HCT116 (cell line): Measurements from ENCODE around the gene RAB3GAP2. TPM values are rescaled to one million over a fixed set of nuclear protein-coding genes. Genes with fewer than 3 reads are reported as not detected.
"Not testable (repeated sequence)": the region's sequence is repeated elsewhere in the genome, so short reads cannot be mapped to it uniquely, and the experiment has no call there.

Experiments used
- ATAC-seq: fragments of 200-7000 bp; cut with Tn5 transposase; 2 replicates; pipeline ENCODE4 v1.9.1; 2020; ENCODE audit warnings: mild to moderate bottlenecking, moderate library complexity
- BruUV-seq: library from RNA; stranded (reverse); fragments of 400-500 nt; replicated peaks from 2 replicates; lab custom pipeline; 2021; lab: Mats Ljungman, UMichigan
- CTCF ChIA-PET: fragments of 300-600 bp; sonication (Branson Sonifier 250); formaldehyde crosslinking; loops from one replicate; lab custom pipeline; 2021; ENCODE audit warnings: antibody characterized with exemption; lab: Charles Lee
- POLR2A ChIA-PET: fragments of 300-600, 350-600 bp; sonication (Branson Sonifier 250); formaldehyde crosslinking; loops from one replicate; lab custom pipeline; 2021; ENCODE audit warnings: antibody characterized with exemption; lab: Charles Lee
- RAD21 ChIA-PET, 2 experiments: fragments of 300-600 bp; sonication (Branson Sonifier 250); formaldehyde crosslinking; loops; one replicate each; lab custom pipeline; 2023; ENCODE audit warnings: low total read pairs in 2 of 2; ENCODE audit not compliant: uncharacterized antibody in 2 of 2, unreplicated experiment in 2 of 2, low non-redundant PET in 1 of 2; lab: Charles Lee
- DNase-seq: peaks from one replicate; pipeline ENCODE4 v3.0.0-alpha.2; 2010; ENCODE audit warnings: low read depth, low spot score
- H2AFZ ChIP-seq: fragments of 200-600 bp; shearing (Covaris generic), sonication (generic); 2 replicates; pipeline ENCODE4 v1.6.1; 2017; ENCODE audit warnings: low read depth, mixed run types, mixed read lengths, antibody characterized with exemption, low read length; ENCODE audit not compliant: poor library complexity, severe bottlenecking
- H3K27ac ChIP-seq: 2 replicates; pipeline ENCODE4 v1.5.1; 2012; ENCODE audit warnings: low read depth, low read length
- H3K27me3 ChIP-seq: fragments of 200-600 bp; sonication (generic); 2 replicates; pipeline ENCODE4 v1.6.1; 2016; ENCODE audit warnings: mixed run types, low read length, mixed read lengths; ENCODE audit not compliant: insufficient read depth
- H3K36me3 ChIP-seq, 2 experiments: fragments of 200-500 bp in 1 of 2; fragments of 200-600 bp in 1 of 2; sonication (Bioruptor generic) in 1 of 2; sonication (generic) in 1 of 2; 2 replicates each; pipeline versions ENCODE4 v1.5.1 to v1.6.1; 2014 to 2016; ENCODE audit warnings: low read length in 2 of 2, inconsistent platforms in 1 of 2, mixed read lengths in 1 of 2, mixed run types in 1 of 2; ENCODE audit not compliant: insufficient read depth in 2 of 2, control insufficient read depth in 1 of 2
- H3K4me1 ChIP-seq, 2 experiments: fragments of 200-600 bp in 1 of 2; sonication (generic) in 1 of 2; 2 replicates each; pipeline versions ENCODE4 v1.5.1 to v1.6.1; 2012 to 2017; ENCODE audit warnings: low read length in 2 of 2, inconsistent platforms in 1 of 2, mild to moderate bottlenecking in 1 of 2, mixed read lengths in 1 of 2, mixed run types in 1 of 2, moderate library complexity in 1 of 2; ENCODE audit not compliant: insufficient read depth in 2 of 2, control insufficient read depth in 1 of 2
- H3K4me2 ChIP-seq: fragments of 200-600 bp; sonication (generic); 2 replicates; pipeline ENCODE4 v1.6.1; 2017; ENCODE audit warnings: mixed run types, low read length, mixed read lengths
- H3K4me3 ChIP-seq, 2 experiments: fragments of 200-600 bp in 1 of 2; sonication (generic) in 1 of 2; replicated peaks in 1 of 2; 2 replicates each; pipeline ENCODE4 v1.5.1; 2011 to 2016; ENCODE audit warnings: low read length in 2 of 2, control low read depth in 1 of 2, low read depth in 1 of 2, mild to moderate bottlenecking in 1 of 2, mixed read lengths in 1 of 2, mixed run types in 1 of 2
- H3K79me2 ChIP-seq: fragments of 200-600 bp; sonication (generic); 2 replicates; pipeline ENCODE4 v1.6.1; 2017; ENCODE audit warnings: mild to moderate bottlenecking, mixed run types, low read length, moderate library complexity, mixed read lengths; ENCODE audit not compliant: insufficient read depth
- H3K9ac ChIP-seq: fragments of 200-600 bp; sonication (generic); 2 replicates; pipeline ENCODE4 v1.6.1; 2016; ENCODE audit warnings: low read length, mixed read lengths
- H3K9me2 ChIP-seq: fragments of 200-600 bp; sonication (generic), shearing (Covaris generic); 2 replicates; pipeline ENCODE4 v1.6.1; 2017; ENCODE audit warnings: mixed run types, mild to moderate bottlenecking, moderate library complexity; ENCODE audit not compliant: insufficient read depth
- H3K9me3 ChIP-seq, 2 experiments: fragments of 200-500 bp in 1 of 2; fragments of 200-600 bp in 1 of 2; sonication (Bioruptor generic) in 1 of 2; sonication (generic) in 1 of 2; 2 replicates each; pipeline ENCODE4 v1.6.1; 2014 to 2017; ENCODE audit warnings: low read length in 2 of 2, mixed read lengths in 2 of 2, inconsistent platforms in 1 of 2, low read depth in 1 of 2, mild to moderate bottlenecking in 1 of 2, mixed run types in 1 of 2, moderate library complexity in 1 of 2; ENCODE audit not compliant: control insufficient read depth in 1 of 2, insufficient read depth in 1 of 2
- H4K20me1 ChIP-seq: fragments of 200-600 bp; sonication (generic), shearing (Covaris generic); 2 replicates; pipeline ENCODE4 v1.6.1; 2017; ENCODE audit warnings: mixed run types, mild to moderate bottlenecking, moderate library complexity; ENCODE audit not compliant: insufficient read depth
- CEBPB ChIP-seq: IDR thresholded peaks from 2 replicates; pipeline ENCODE4 v1.6.1; 2012; ENCODE audit warnings: low read depth
- ELF1 ChIP-seq: IDR thresholded peaks from 2 replicates; pipeline ENCODE4 v1.6.1; 2012; ENCODE audit warnings: low read depth, borderline replicate concordance
- EZH2 ChIP-seq: fragments of 200-600 bp; sonication (generic); IDR thresholded peaks from 2 replicates; pipeline ENCODE4 v1.6.1; 2017; ENCODE audit warnings: antibody characterized with exemption, mixed run types
- JUND ChIP-seq: IDR thresholded peaks from 2 replicates; pipeline ENCODE4 v1.6.1; 2012
- POLR2A ChIP-seq: IDR thresholded peaks from 2 replicates; pipeline ENCODE4 v1.7.0; 2011; ENCODE audit warnings: borderline replicate concordance; ENCODE audit not compliant: insufficient read depth, insufficient read length; ENCODE audit errors: extremely low read depth
- POLR2AphosphoS5 ChIP-seq: IDR thresholded peaks from 2 replicates; pipeline ENCODE4 v1.6.1; 2011; ENCODE audit warnings: mild to moderate bottlenecking, low read depth, low read length, moderate library complexity
- RAD21 ChIP-seq: IDR thresholded peaks from 2 replicates; pipeline ENCODE4 v1.6.1; 2012; ENCODE audit warnings: low read depth, mild to moderate bottlenecking
- SP1 ChIP-seq: IDR thresholded peaks from 2 replicates; pipeline ENCODE4 v1.6.1; 2012; ENCODE audit warnings: low read depth
- ZNF274 ChIP-seq: fragments of 200-500 bp; sonication (Bioruptor generic); IDR thresholded peaks from 2 replicates; pipeline ENCODE4 v1.6.1; 2014; ENCODE audit warnings: mild to moderate bottlenecking, low read depth, low read length, inconsistent platforms
- intact Hi-C: fragments of 100-400 bp; cut with micrococcal nuclease; formaldehyde crosslinking; loops from 2 replicates; pipeline ENCODE4 v1.10.0; 2022
- total RNA-seq: library from RNA; stranded (reverse); gene quantifications from one replicate; pipeline ENCODE4 v1.2.1, GENCODE V29; 2021; ENCODE audit not compliant: unreplicated experiment
- TF ChIP-seq, protein P1 (sequence below): IDR thresholded peaks from 2 replicates; pipeline ENCODE4 v1.6.1; 2011; ENCODE audit warnings: mild to moderate bottlenecking, low read length, moderate library complexity; ENCODE audit not compliant: insufficient replicate concordance; ENCODE audit errors: extremely low read depth
- TF ChIP-seq, protein P2 (sequence below): IDR thresholded peaks from 2 replicates; pipeline ENCODE4 v1.6.1; 2012

RAB3GAP2 gene
- total RNA-seq, 1 experiment from 2014 or later = 32.5 TPM

DNA sequence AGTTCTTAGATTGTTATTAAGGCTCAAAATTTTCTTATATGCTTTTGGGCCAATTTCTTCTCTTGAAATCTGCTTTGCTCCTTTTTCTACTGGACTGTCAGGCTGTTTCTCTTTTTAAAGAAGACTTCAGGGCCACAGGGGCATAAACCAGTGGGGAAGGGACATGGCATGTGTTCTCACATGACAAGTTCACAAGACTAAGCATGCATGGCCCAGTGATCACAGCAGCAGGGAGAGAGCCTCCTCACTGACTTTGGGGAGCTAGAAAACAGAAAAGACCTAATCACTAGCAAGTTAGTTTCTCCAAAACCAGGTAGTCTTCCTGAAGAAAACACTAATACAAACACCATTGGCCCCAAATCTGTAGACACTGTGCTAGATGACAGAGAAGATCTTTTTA, 64.8 kb downstream of the RAB3GAP2 start:
- Histone ChIP-seq H3K9me2 (no peaks in the 10 kb centered on the region), H3K27ac (no peak overlapping the region), H4K20me1 (no peaks in the 10 kb centered on the region), H3K4me2 (no peak overlapping the region), H3K36me3 (peaks cover 8 to 21% of the 10 kb centered on the region in 2 experiments; a peak in 2 of 4 replicates), H3K27me3 (no peaks in the 10 kb centered on the region), H3K4me1 (no peaks in the 10 kb centered on the region), H2AFZ (no peak overlapping the region), H3K9ac (no peak overlapping the region), H3K4me3 (no peak overlapping the region), H3K9me3 (no peaks in the 10 kb centered on the region), H3K79me2 (no peaks in the 10 kb centered on the region)
- no peak for ATAC-seq
- BruUV-seq = no TSS peak
- ChIA-PET RAD21 (no interaction called here), CTCF (interaction anchor here (0.9 to 1.1 kb wide), 2 partner anchors 9 to 11 kb away, joined by 3 to 5 read pairs; no protein-coding TSS in a partner anchor), POLR2A (no interaction called here)
- TF ChIP-seq ELF1 (no peak), JUND (no peak), POLR2AphosphoS5 (no peak), CEBPB (no peak), RAD21 (no peak), SP1 (no peak), ZNF274 (no peak), POLR2A (no peak), EZH2 (no peak)
- TF ChIP-seq, protein P1, sequence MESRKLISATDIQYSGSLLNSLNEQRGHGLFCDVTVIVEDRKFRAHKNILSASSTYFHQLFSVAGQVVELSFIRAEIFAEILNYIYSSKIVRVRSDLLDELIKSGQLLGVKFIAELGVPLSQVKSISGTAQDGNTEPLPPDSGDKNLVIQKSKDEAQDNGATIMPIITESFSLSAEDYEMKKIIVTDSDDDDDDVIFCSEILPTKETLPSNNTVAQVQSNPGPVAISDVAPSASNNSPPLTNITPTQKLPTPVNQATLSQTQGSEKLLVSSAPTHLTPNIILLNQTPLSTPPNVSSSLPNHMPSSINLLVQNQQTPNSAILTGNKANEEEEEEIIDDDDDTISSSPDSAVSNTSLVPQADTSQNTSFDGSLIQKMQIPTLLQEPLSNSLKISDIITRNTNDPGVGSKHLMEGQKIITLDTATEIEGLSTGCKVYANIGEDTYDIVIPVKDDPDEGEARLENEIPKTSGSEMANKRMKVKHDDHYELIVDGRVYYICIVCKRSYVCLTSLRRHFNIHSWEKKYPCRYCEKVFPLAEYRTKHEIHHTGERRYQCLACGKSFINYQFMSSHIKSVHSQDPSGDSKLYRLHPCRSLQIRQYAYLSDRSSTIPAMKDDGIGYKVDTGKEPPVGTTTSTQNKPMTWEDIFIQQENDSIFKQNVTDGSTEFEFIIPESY = no peak
- TF ChIP-seq, protein P2, sequence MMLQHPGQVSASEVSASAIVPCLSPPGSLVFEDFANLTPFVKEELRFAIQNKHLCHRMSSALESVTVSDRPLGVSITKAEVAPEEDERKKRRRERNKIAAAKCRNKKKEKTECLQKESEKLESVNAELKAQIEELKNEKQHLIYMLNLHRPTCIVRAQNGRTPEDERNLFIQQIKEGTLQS = no peak
- no peak for DNase-seq
- intact Hi-C loops = no loop called here

DNA sequence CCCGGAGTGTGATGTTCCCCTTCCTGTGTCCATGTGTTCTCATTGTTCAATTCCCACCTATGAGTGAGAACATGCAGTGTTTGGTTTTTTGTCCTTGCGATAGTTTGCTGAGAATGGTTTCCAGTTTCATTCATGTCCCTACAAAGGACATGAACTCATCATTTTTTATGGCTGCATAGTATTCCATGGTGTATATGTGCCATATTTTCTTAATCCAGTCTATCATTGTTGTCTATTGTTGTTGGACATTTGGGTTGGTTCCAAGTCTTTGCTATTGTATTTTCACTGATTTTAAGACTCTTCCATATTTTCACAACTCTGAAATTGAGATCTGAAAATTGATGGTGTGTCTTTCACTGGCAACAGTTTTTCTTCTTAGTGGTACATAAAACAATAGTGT, 67.5 kb downstream of the RAB3GAP2 start:
- intact Hi-C loops, H3K79me2 ChIP-seq, H3K9me3 ChIP-seq, H3K27ac ChIP-seq, BruUV-seq, H3K9ac ChIP-seq, H3K4me1 ChIP-seq, RAD21 ChIA-PET, H3K4me3 ChIP-seq, POLR2A ChIA-PET, H2AFZ ChIP-seq, CTCF ChIA-PET, H4K20me1 ChIP-seq, ATAC-seq, H3K4me2 ChIP-seq, DNase-seq, H3K9me2 ChIP-seq, H3K27me3 ChIP-seq: not testable (repeated sequence)
- H3K36me3 ChIP-seq = peaks cover 10 to 15% of the 10 kb centered on the region in 2 experiments; a peak in 2 of 4 replicates
